GM19438 (cell line): ENCODE results near the gene PTPRN2.

ENCODE experiments used
- ATAC-seq: cut with Tn5 transposase; IDR thresholded peaks from one replicate; pipeline ENCODE4 v1.9.1; 2021; ENCODE audit warnings: low read depth; ENCODE audit not compliant: unreplicated experiment

The PTPRN2 gene

DNA sequence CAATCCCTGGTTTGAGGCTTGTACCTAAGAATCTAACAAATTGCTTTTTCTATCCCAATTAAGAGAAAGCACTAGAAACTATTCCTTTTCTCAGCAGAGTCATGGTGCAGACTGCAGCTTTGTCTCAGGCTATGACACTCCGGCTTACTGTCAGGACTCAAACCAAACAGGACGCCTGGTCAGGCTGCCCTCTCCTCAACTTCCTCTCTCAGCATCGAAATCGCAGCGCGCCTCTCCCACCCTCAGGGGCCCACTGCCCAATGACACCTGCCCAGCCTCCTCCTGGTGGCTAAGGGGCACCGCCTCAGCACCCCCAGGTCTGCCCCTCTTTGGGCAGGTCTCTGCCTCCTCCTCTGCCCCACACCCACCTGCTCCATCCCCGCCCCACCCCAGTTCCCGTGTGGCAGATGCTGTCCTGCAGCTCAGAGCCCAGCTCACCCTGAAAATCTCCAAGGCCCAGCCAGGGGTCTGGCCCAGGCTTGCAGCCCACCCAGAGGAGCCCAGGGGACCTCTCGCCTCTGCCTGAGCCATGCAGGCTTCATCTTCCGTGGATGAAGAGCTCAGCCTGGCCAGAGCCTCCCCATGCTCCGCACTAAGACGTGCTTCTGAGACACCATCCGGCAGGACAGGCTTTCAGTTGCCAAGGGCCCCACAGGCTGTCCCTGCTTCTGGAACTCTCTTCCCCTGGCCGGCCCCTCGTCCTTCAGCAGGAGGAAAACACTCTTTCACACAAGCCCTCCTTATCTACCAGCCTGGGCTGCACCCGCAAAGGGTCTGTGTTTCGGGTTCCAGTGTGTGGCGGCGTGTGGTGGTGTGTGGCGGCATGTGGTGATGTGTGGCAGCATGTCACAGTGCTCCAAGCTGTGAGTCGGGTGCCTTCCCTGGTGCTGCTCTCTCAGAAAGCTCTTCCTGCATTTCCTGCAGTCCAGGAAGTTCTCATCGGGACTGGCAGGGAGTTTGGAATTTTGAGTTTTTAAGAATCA is 16.4 kb upstream of the PTPRN2 start:
- ATAC-seq: no peak

DNA sequence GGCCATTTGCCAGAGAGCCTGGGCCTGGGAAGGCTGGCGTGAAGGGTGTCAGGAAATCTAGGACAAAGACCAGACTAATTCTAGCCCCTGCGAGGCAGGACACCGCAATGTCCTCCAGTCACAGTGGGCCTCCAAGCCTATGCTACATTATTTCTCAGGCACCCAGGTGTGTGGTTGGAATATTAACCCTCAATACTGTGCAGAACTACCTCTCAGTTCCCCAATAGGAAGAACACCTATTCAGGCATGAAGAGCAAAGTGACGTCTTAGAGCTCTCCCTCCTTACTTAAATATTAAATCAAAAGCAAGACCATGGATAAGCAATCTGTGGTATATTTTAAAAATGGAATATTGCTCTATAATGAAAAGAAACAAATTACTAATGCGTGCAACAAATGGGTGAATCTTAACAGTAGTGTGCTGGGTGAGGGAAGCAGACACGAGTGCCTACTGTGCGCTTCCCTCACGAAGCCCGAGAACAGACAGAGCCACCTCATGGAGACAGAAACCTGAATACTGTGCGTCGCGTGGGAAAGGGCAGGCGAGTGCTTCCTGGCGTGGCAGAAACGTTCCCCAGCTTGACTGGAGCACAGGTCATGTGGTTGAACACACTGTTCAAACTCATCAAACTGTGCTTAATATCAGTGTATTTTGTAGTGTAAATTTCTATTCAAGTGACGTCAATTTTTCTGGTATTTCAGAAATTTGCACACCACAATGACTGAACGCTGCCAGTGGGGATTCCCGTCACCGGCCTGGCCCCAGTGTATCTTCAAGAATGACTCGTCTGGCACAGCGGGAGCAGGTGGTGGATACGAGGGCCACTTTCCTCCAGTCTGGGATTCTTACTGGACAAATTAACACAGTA is 15.5 kb upstream of the PTPRN2 start:
- peak; percentile 65 for ATAC-seq

DNA sequence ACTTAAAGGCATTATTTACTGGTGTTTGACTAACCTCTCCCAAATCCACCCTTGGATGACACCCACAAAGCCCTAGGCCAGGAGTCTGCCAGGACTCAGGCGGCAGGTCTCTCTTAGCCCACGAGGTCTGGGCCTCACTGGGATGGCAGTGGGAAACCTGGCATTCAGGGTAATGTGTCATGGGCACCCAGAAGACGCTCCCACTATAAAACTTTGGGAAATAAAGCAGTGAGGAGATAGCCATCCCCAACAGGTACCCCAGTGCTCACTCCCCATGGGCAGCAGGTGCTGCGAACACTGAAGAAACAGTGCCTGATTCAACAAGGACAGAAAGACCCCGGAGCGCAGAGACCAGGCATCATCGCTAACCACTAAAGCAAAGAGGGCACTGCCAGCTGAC is 14.4 kb upstream of the PTPRN2 start:
- no peak for ATAC-seq

DNA sequence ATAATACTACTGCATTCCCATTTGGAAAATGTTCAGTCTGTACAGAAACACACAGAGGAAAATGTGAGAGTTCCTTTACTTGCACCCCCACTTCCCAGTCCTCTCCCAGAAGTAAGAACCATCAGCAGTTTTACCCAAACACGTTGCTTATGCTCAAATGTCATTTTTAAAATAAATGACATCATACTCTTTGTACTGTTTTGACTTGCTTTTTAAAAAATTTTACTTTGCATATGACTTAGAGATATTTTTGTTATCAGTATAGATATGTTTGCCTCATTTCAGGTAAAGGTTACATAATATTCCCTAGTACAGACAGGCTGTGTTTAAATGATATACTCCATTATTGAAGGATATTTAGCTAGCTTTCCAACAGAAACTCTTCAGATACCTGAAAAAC is 13.5 kb upstream of the PTPRN2 start:
- ATAC-seq: no peak

DNA sequence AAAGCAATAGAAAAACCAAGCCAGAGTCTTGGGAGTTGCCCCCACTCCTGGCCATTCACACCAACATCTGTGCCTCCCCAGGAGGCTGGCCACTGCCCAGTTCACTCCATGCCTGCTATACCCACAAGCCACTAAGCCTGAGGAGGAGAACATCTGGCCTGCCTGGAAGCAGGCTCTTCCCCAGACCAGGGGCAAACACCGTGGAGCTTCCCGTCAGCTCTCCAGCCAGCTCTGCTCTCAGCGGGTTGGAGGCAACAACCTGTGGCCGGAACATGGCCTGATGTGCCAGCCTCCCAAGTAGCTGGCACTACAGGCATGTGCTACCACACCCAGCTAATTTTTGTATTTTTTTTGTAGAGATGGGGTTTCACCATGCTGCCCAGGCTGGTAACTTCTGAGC is 9.1 kb upstream of the PTPRN2 start:
- no peak for ATAC-seq

DNA sequence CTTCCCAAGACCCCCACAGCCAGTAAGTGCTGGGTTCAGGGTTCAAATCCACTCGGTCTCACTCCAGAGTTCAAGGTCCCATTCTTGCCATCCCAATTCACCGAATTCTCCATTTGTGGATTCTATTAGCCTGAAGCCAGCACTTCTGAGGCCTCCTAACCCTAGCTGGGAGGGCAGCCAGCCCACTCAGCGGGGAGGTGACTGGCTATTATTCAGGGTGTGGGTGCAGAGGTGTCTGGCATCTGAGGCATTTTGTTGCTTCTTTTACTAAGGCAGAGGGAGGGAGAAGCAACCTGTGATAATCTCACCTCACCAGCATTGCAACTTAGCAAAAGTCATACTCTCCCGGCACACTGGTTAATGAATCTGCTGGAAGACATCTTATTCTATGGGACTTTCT is 8.7 kb upstream of the PTPRN2 start:
- ATAC-seq: no peak

DNA sequence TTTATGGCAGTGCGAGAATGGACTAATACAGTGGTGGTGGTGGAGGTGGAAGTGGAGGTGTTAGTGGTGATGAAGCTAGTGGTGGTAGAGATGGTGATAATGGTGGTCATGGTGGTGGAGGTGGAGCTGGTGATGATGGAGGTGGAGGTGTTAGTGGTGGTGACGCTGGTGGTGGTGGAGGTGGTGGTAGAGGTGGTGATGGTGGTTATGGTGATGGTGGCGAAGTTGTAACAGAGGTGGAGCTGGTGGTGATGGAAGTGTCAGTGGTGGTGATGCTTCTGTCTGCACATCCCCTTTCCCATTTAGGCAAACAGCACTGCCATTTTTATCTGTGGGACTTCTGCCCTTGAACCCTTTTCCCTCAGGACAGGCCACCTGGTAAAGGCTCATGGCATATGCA is 7.4 kb upstream of the PTPRN2 start:
- ATAC-seq: peak; percentile 74

DNA sequence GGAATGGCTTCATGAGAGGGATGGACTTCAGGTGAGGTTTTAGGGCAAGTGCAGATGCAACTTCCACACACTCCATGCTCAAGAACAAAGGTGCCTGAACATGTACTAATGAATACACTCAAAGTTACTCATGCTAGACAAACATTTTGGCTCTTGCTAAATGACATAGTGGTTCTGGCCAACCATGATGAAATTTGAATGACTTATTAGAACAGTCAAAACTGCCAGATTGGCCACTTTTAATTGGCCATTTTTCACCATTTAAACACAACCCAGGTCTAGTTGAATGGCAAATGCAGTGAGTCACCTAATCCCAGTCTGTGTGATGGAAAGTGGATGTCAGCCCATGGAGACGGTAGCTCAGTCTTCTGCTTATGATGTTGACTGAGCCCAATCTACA is 4.9 kb upstream of the PTPRN2 start:
- ATAC-seq: no peak

DNA sequence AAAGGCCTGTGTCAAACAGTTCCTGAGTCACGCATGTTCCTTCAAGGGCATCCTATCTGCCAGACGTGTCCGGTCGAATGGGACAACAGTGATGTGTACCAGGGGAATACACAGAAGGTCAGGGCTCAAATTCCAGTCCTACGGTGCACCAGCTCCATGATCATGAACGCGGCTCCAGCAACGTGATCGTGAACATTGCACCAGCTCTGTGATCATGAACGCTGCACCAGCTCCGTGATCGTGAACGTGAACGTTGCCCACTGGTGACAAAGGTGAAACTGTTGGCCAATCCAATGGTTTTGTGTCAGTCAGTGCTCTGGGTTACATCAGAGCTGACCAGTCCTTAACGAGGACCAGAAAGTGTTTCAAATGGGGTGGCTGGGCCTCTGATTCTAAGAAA is 4.3 kb upstream of the PTPRN2 start:
- no peak for ATAC-seq

DNA sequence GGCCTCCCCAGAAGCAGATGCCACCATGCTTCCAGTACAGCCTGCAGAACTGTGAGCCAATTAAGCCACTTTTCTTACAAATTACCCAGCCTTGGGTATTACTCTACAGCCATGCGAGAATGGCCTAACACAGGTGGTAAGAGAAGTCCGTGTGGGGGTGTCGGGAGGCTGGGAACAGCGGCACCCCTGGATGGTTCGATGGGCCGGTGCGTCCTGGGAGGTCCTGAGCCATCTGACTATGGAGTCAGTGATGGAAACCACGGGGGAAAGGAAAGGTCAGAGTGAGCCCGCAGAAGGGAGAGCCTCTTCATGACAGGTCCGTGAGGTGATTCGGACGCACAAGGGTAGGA is 2.5 kb upstream of the PTPRN2 start:
- ATAC-seq: no peak

DNA sequence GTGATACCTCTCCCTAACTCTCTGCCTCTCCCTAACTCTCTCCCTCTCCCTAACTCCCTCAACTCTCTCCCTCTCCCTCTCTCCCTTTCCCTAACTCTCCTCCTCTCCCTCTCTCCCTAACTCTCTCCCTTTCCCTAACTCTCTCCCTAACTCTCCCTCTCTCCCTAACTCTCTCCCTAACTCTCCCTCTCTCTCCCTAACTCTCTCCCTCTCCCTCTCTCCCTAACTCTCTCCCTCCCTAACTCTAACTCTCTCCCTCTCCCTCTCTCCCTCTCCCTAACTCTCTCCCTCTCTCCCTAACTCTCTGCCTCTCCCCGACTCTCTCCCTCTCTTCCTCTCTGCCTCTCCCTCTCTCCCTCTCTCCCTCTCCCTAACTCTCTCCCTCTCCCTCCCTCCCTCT is 2.0 kb upstream of the PTPRN2 start:
- no peak for ATAC-seq

DNA sequence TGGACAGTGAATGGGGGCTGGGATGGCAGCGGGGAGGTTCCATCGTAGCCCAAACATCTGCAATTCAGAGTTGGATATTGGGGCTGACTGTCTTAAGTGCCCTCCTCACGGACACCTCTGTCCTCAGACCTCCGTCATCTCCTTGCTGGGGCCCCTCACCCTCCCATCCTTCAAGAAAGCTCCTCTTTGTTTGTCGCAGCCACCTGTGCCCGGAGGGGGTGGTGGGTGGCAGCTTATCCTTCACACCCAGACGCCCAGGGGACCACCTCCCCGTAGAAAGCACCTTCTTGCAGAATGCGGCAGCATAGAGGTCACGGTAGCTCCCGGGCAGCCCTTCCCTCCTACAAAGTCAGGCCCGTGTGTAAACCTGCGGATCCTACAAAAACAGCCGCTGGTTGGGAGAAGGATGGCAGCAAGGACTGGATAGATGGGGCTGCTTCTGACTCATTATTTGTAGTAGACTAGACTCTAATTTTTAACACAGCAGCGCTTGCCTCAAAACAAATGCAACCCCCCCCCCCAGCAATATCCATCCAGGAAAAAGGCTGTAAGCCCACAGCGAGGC is 1.3 kb upstream of the PTPRN2 start:
- no peak for ATAC-seq

DNA sequence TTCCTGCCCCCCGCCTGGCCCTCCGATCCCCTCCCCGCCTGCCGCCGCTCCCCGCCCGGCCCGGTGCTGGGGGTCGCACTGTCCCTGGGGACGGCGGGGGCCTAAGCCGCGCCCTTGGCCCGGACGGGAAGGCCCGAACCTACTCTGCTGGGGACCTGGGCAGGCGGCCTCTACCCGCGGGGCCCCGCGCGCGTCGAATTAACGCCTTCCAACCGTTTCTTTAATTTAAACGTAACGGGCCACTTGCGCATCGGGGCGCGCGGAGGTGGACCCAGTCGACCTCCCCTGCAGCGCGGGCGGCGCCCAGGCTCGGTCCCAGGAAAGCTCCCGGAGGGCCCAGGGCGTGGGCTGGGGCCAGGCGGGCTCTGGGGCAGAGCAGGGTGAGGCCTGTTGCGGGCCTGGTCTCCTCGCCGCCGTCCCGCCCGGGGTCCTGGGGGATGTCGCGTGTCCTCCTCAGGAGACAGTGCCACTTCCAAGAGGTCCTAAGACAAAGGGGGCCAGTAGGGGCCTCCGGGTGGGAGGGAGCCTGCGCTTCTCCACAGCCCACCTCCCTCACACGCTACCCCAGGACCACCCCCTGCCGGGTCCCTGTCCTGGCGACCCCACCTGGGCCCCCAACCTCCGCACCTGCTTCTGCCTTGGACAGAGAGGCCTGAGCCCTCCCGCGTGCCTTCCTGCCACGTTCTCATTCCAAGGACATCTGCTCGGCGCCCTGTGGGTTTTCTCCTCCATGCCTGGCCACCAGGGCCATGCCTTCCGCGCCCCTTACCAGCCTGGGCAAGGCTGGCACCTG is 658 bp upstream of the PTPRN2 start:
- ATAC-seq: no peak

DNA sequence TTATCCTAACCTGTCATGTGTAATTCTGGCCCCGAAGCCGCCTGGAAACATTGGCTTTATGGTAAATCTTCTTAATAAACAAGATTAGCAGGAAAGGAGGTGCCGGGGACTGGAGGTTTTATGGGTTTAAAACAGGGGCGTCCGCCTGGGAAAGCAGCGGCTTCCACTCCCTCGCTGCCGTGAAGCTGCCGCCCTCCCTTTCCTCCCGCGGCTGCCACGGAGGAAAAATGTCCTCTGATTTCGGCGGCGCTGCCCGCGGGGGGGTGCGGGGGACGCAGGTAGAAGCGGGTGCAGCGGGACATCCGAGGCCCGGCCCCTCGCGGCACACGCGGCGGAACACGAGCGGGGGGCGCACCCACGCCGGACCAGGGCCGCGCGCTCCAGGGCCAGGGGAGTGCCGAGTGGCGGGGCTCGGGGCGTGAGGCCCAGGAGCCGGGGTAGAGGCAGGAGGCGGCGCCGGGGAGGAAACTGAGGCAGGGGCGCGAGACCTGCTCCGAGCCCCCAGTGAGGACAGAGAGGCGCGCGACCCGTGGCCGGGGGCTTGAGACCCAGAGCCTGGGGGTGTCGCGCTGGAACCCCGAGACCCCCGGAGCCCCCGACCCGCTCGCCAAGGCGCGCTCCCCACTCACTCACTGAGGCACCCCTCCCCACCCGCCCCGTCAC is 993 bp downstream of the PTPRN2 start:
- no peak for ATAC-seq

DNA sequence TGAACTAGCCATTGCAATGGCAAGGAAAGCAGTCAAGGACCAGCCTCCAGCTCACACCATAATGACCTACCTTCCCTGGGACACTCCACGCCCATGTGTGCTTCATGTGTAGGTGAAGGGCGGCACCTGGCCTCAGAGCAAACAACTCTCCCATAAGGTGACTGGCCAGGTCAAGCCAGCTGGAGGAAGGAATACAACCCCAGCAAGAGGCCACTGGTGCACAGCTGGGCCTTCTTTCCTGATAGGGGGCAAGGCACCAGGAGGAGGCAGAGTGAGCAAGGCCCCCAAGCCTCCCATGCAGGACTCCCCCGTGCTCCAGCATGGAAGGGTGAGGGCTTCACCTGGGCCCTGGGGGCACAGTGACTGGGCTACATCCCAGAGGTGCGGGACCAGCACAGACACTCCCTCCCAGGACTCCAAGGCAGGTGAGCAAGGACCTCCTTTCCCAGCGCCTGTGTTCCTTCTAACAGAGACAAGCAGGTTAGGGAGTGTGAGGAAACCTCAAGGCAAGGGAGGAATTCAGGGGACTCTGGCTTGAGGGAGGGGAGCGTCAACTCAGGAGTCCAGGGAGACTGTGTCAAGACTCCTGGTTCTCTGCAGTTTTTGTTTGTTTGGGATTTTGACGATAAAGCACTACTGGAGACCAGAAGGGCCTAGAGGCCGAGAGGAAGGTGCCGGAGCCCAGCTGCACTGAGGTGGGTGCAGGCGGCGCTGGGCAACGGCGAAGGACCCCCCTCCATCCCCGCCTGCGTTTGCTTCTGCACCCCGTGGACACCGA is 1.7 kb downstream of the PTPRN2 start:
- no peak for ATAC-seq

DNA sequence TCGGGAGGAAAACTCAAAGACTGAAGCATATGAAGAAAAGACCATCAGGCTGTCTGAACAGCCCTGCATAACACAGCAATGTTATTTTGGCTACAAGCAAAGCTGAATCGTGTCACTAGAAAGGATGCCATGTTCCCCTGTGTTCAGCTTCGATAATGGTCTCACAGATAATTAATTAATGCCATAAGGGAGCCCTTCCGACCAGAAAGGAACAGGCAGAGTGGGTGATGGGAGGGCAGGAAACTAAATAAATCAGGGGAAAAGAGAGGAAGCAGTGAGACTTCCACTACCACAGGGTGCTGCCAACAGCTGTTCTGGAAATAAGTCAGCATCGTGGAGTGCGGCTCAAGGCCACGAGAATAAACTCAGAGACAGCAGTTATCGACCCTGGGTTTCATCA is 3.2 kb downstream of the PTPRN2 start:
- no peak for ATAC-seq

DNA sequence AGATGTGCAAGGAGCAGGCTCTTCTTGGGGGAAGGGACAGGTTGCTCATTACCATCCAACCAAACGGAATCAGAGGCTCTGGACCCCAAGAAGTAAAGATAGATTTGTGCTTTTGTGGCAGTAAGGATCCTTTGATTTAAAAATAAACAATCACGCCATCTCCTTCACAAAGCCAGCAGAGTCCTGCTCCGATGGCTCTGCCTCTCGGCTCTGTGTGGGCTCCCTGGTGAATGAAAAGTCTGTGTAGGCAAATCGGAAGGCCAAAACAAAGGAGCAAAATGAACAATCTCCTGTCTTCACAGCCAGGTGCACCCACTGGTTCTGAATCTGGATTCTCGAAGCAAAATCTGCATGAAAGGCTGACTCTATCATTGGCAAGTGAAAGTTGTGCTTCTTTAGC is 3.8 kb downstream of the PTPRN2 start:
- no peak for ATAC-seq

DNA sequence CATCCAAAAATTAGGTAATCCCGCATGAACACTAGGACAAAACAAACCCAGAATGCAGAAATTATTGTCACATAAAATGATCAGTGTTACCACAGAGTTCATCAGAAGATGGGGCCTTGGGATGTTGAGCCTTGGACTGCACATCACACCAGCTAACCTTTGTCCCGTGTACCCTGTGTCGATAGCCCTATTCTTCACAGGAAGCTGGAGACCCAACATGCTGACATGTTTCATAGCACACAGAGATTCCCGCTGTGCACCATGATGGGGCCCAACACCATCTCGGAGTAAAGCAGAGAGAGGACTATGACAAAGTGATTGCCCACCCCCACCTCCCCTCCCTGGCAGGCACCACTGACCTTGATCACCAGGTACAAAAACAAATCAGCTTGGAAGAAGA is 4.5 kb downstream of the PTPRN2 start:
- no peak for ATAC-seq

DNA sequence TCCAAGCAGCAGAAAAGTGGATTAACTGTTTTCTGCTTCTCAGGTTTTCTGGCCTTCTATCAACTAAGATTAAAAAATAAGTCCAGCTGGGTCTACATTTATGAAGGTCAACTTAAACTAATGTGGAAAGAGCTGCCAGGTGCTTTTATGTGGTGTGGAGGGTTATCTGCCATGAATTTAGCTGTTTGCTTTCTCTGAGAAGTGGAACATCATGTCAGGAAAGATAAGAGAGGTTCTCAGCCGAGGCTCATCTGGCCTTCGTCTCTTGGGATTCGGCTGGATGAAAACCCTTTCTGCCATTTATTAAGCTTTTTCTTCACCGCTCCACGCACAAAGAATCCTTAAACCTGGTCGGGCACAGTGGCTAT is 5.5 kb downstream of the PTPRN2 start:
- no peak for ATAC-seq
